ENCODE measurements around the gene GRIN1. TPM values are rescaled to one million over a fixed set of nuclear protein-coding genes. Genes with fewer than 3 reads are reported as not detected.

The GRIN1 gene
- total RNA-seq, 1 donor from 2014 or later: 0.18 TPM

- Histone ChIP-seq H3K27ac (ENCODE audit: low read depth, low read length) (no peak overlapping the region), H4K20me1 (ENCODE audit: insufficient read depth, low read length) (peaks cover 27% of the 10 kb centered on the region), H3K9me3 (ENCODE audit: insufficient read depth, low read depth, low read length) (no peaks in the 10 kb centered on the region), H3K4me3 (ENCODE audit: insufficient read depth, low read depth, low read length) (no peak overlapping the region), H3K4me2 (ENCODE audit: low read length) (no peak overlapping the region), H3K27me3 (ENCODE audit: insufficient read depth, low read length) (no peaks in the 10 kb centered on the region), H3K4me1 (ENCODE audit: insufficient read depth, low read length) (no peaks in the 10 kb centered on the region), H2AFZ (ENCODE audit: low read depth, low read length) (no peak overlapping the region), H3K9ac (ENCODE audit: low read length) (no peak overlapping the region), H3K36me3 (ENCODE audit: insufficient read depth, low read length) (peaks cover 5% of the 10 kb centered on the region), H3K79me2 (ENCODE audit: insufficient read depth, low read length) (peaks cover 18% of the 10 kb centered on the region)
- DNase-seq (ENCODE audit: low read depth) (no peak), FAIRE-seq (no peak)
- H3K27me3 Mint-ChIP-seq (ENCODE audit: low read depth, unreplicated experiment): no peaks in the 10 kb centered on the region
- TF ChIP-seq CTCF (IDR thresholded peaks at IDR 0.05; ENCODE audit: insufficient read depth, low read depth, low read length) (no peak), EZH2 (IDR thresholded peaks at IDR 0.05; ENCODE audit: insufficient read depth, low read length) (no peak)
- peaks cover 5% of the 10 kb centered on the region for H3K4me1 Mint-ChIP-seq (ENCODE audit: low read depth, unreplicated experiment)
- H3K27ac Mint-ChIP-seq (ENCODE audit: unreplicated experiment): no peak overlapping the region
- H3K9me3 Mint-ChIP-seq (ENCODE audit: unreplicated experiment): no peaks in the 10 kb centered on the region
- peaks cover 18% of the 10 kb centered on the region for H3K36me3 Mint-ChIP-seq (ENCODE audit: low read depth, unreplicated experiment)
- H3K4me3 Mint-ChIP-seq (ENCODE audit: unreplicated experiment): no peak overlapping the region
Observed at GRCh38 chr9:137181680-137182079, 42.7 kb downstream of the GRIN1 start.

GRCh38 chr9:137182836-137183235 is 43.9 kb downstream of the GRIN1 start:
- H3K79me2 ChIP-seq (ENCODE audit: insufficient read depth, low read length): peaks cover 29% of the 10 kb centered on the region
- H3K9me3 ChIP-seq (ENCODE audit: insufficient read depth, low read depth, low read length): no peaks in the 10 kb centered on the region
- peaks cover 31% of the 10 kb centered on the region for H4K20me1 ChIP-seq (ENCODE audit: insufficient read depth, low read length)
- Mint-ChIP-seq H3K4me1 (ENCODE audit: low read depth, unreplicated experiment) (peaks cover 11% of the 10 kb centered on the region), H3K27ac (ENCODE audit: unreplicated experiment) (no peak overlapping the region), H3K27me3 (ENCODE audit: low read depth, unreplicated experiment) (no peaks in the 10 kb centered on the region), H3K36me3 (ENCODE audit: low read depth, unreplicated experiment) (peaks cover 14% of the 10 kb centered on the region), H3K9me3 (ENCODE audit: unreplicated experiment) (no peaks in the 10 kb centered on the region), H3K4me3 (ENCODE audit: unreplicated experiment) (no peak overlapping the region)
- TF ChIP-seq CTCF (IDR thresholded peaks at IDR 0.05; ENCODE audit: insufficient read depth, low read depth, low read length) (no peak), EZH2 (IDR thresholded peaks at IDR 0.05; ENCODE audit: insufficient read depth, low read length) (no peak)
- FAIRE-seq: no peak
- peaks cover 8% of the 10 kb centered on the region for H3K4me1 ChIP-seq (ENCODE audit: insufficient read depth, low read length)
- no peak overlapping the region for H2AFZ ChIP-seq (ENCODE audit: low read depth, low read length)
- no peak overlapping the region for H3K4me2 ChIP-seq (ENCODE audit: low read length)
- H3K4me3 ChIP-seq (ENCODE audit: insufficient read depth, low read depth, low read length): no peak overlapping the region
- peaks cover 4% of the 10 kb centered on the region for H3K36me3 ChIP-seq (ENCODE audit: insufficient read depth, low read length)
- no peaks in the 10 kb centered on the region for H3K27me3 ChIP-seq (ENCODE audit: insufficient read depth, low read length)
- no peak for DNase-seq (ENCODE audit: low read depth)
- no peak overlapping the region for H3K9ac ChIP-seq (ENCODE audit: low read length)
- no peak overlapping the region for H3K27ac ChIP-seq (ENCODE audit: low read depth, low read length)

- no peak for FAIRE-seq
- no peak overlapping the region for H3K4me3 Mint-ChIP-seq (ENCODE audit: unreplicated experiment)
Observed at GRCh38 chr9:137183980-137184595, 45.1 kb downstream of the GRIN1 start.

More at GRCh38 chr9:137183980-137184595, 45.1 kb downstream of the GRIN1 start:
- no peak overlapping the region for H3K27ac ChIP-seq (ENCODE audit: low read depth, low read length)
- no peaks in the 10 kb centered on the region for H3K27me3 ChIP-seq (ENCODE audit: insufficient read depth, low read length)
- peaks cover 9% of the 10 kb centered on the region for H3K4me1 ChIP-seq (ENCODE audit: insufficient read depth, low read length)
- no peak for TF ChIP-seq CTCF (IDR thresholded peaks at IDR 0.05; ENCODE audit: insufficient read depth, low read depth, low read length)
- no peak for TF ChIP-seq EZH2 (IDR thresholded peaks at IDR 0.05; ENCODE audit: insufficient read depth, low read length)
- no peak overlapping the region for H2AFZ ChIP-seq (ENCODE audit: low read depth, low read length)
- H4K20me1 ChIP-seq (ENCODE audit: insufficient read depth, low read length): peaks cover 31% of the 10 kb centered on the region
- Mint-ChIP-seq H3K9me3 (ENCODE audit: unreplicated experiment) (no peaks in the 10 kb centered on the region), H3K36me3 (ENCODE audit: low read depth, unreplicated experiment) (peaks cover 14% of the 10 kb centered on the region), H3K27ac (ENCODE audit: unreplicated experiment) (no peak overlapping the region), H3K4me1 (ENCODE audit: low read depth, unreplicated experiment) (peaks cover 13% of the 10 kb centered on the region), H3K27me3 (ENCODE audit: low read depth, unreplicated experiment) (no peaks in the 10 kb centered on the region)
- H3K4me2 ChIP-seq (ENCODE audit: low read length): no peak overlapping the region
- no peak for DNase-seq (ENCODE audit: low read depth)
- peaks cover 37% of the 10 kb centered on the region for H3K79me2 ChIP-seq (ENCODE audit: insufficient read depth, low read length)
- no peak overlapping the region for H3K9ac ChIP-seq (ENCODE audit: low read length)
- H3K36me3 ChIP-seq (ENCODE audit: insufficient read depth, low read length): peaks cover 3% of the 10 kb centered on the region
- no peaks in the 10 kb centered on the region for H3K9me3 ChIP-seq (ENCODE audit: insufficient read depth, low read depth, low read length)
- H3K4me3 ChIP-seq (ENCODE audit: insufficient read depth, low read depth, low read length): no peak overlapping the region

Data from astrocyte (in vitro differentiated cells and primary cell).